Lower lobe of right lung (tissue), 2 donors: ENCODE measurements around the gene CAMK2D. TPM values are rescaled to one million over a fixed set of nuclear protein-coding genes. Genes with fewer than 3 reads are reported as not detected.

Experiments used
- ATAC-seq, 2 donors: fragments of 200-7000 bp; cut with Tn5 transposase; one replicate each; pipeline ENCODE4 v1.9.1; 2020 to 2022; ENCODE audit warnings: mild to moderate bottlenecking in 2 of 2, moderate library complexity in 2 of 2
- DNase-seq: peaks from one replicate; pipeline ENCODE4 v3.0.0-alpha.2; 2020
- H3K27ac ChIP-seq: fragments of 200-600 bp; one replicate; pipeline ENCODE4 v1.8.0; 2022
- H3K27me3 ChIP-seq: fragments of 200-600 bp; one replicate; pipeline ENCODE4 v1.8.0; 2022; ENCODE audit warnings: low read depth
- H3K36me3 ChIP-seq: fragments of 200-600 bp; one replicate; pipeline ENCODE4 v1.8.0; 2022; ENCODE audit warnings: mild to moderate bottlenecking
- H3K4me1 ChIP-seq: fragments of 200-600 bp; one replicate; pipeline ENCODE4 v1.8.0; 2022
- H3K4me3 ChIP-seq: fragments of 200-600 bp; one replicate; pipeline ENCODE4 v1.8.0; 2022; ENCODE audit warnings: mild to moderate bottlenecking
- H3K9me3 ChIP-seq: fragments of 200-600 bp; one replicate; pipeline ENCODE4 v1.8.0; 2022
- CTCF ChIP-seq: fragments of 200-600 bp; IDR thresholded peaks from one replicate; pipeline ENCODE4 v1.8.0; 2022; ENCODE audit warnings: antibody characterized with exemption, mild to moderate bottlenecking
- intact Hi-C: fragments of 100-400 bp; cut with DNase I; formaldehyde crosslinking; loops from one replicate; pipeline ENCODE4 v1.11.0; 2022
- total RNA-seq: library from RNA; stranded (reverse); fragmentation: NEBNext Ultra II Directional; extraction: Animal tissue kit (Norgen Biotek cat#: 25700); gene quantifications from one replicate; pipeline ENCODE4 v1.2.1, GENCODE V29; 2021
- donor health status: DM: no; HTN: yes; CAD: no; lungs with severe emphysema.

The CAMK2D gene
- total RNA-seq, 1 donor from 2014 or later, result 40.7 TPM

- ATAC-seq (peak in 1 of 2 donors; percentile 17), DNase-seq (no peak)
- H3K4me1 ChIP-seq, result peaks cover 7% of the 10 kb centered on the region
- no peaks in the 10 kb centered on the region for H3K27me3 ChIP-seq
- no peaks in the 10 kb centered on the region for H3K36me3 ChIP-seq
- no peak overlapping the region for H3K4me3 ChIP-seq
- no peak for TF ChIP-seq CTCF
- H3K9me3 ChIP-seq, result no peaks in the 10 kb centered on the region
- H3K27ac ChIP-seq, result no peak overlapping the region
- intact Hi-C loops, result no loop called here
Measured at GRCh38 chr4:113695328-113696169, 66.0 kb downstream of the CAMK2D start.

GRCh38 chr4:113694008-113694407, 67.5 kb downstream of the CAMK2D start:
- Histone ChIP-seq H3K4me1 (peaks cover 7% of the 10 kb centered on the region), H3K27ac (no peak overlapping the region), H3K27me3 (no peaks in the 10 kb centered on the region), H3K36me3 (no peaks in the 10 kb centered on the region), H3K4me3 (no peak overlapping the region), H3K9me3 (no peaks in the 10 kb centered on the region)
- intact Hi-C loops, result no loop called here
- no peak for DNase-seq
- no peak for ATAC-seq
- TF ChIP-seq CTCF, result no peak

GRCh38 chr4:113692809-113693411, 68.6 kb downstream of the CAMK2D start:
- no peaks in the 10 kb centered on the region for H3K27me3 ChIP-seq
- no peak for TF ChIP-seq CTCF
- H3K36me3 ChIP-seq, result no peaks in the 10 kb centered on the region
- peak in 1 of 2 donors; percentile 23 for ATAC-seq
- intact Hi-C loops, result no loop called here
- H3K4me3 ChIP-seq, result no peak overlapping the region
- peaks cover 7% of the 10 kb centered on the region for H3K4me1 ChIP-seq
- peak overlapping the region; percentile 24 for H3K27ac ChIP-seq
- no peaks in the 10 kb centered on the region for H3K9me3 ChIP-seq
- DNase-seq, result no peak

GRCh38 chr4:113691676-113692075, 69.9 kb downstream of the CAMK2D start:
- ATAC-seq, result no peak
- H3K27me3 ChIP-seq, result no peaks in the 10 kb centered on the region
- no peak for DNase-seq
- no peak for TF ChIP-seq CTCF
- no peak overlapping the region for H3K4me3 ChIP-seq
- peaks cover 7% of the 10 kb centered on the region for H3K4me1 ChIP-seq
- intact Hi-C loops, result no loop called here
- no peak overlapping the region for H3K27ac ChIP-seq
- no peaks in the 10 kb centered on the region for H3K9me3 ChIP-seq
- no peaks in the 10 kb centered on the region for H3K36me3 ChIP-seq

- intact Hi-C loops, result no loop called here
- Histone ChIP-seq H3K4me3 (no peak overlapping the region), H3K27ac (no peak overlapping the region), H3K9me3 (no peaks in the 10 kb centered on the region), H3K4me1 (peaks cover 7% of the 10 kb centered on the region), H3K36me3 (no peaks in the 10 kb centered on the region), H3K27me3 (no peaks in the 10 kb centered on the region)
- DNase-seq (no peak), ATAC-seq (no peak)
- no peak for TF ChIP-seq CTCF
Measured at GRCh38 chr4:113689394-113689793, 72.1 kb downstream of the CAMK2D start.
